IMR-90 (cell line): ENCODE results near the gene RIPK4. TPM values are rescaled to one million over a fixed set of nuclear protein-coding genes. Genes with fewer than 3 reads are reported as not detected.

Experiments used
- ATAC-seq: fragments of 200-7000 bp; cut with Tn5 transposase; 2 replicates; pipeline ENCODE4 v1.9.1; 2020; ENCODE audit warnings: low read depth, mild to moderate bottlenecking, moderate library complexity
- BruUV-seq: library from RNA; stranded (reverse); fragments of 400-500 nt; replicated peaks from 2 replicates; lab custom pipeline; 2021; lab: Mats Ljungman, UMichigan
- CTCF ChIA-PET: fragments of 300-600 bp; formaldehyde crosslinking; extraction: SDS; loops from one replicate; lab custom pipeline; 2021; ENCODE audit warnings: antibody characterized with exemption; lab: Yijun Ruan, JAX
- POLR2A ChIA-PET: fragments of 300-600 bp; sonication (Branson Sonifier 250); formaldehyde crosslinking; loops from one replicate; lab custom pipeline; 2022; ENCODE audit warnings: antibody characterized with exemption; ENCODE audit not compliant: unreplicated experiment; lab: Charles Lee
- DNase-seq: peaks from one replicate; pipeline ENCODE4 v3.0.0; 2013
- H2AFZ ChIP-seq: replicated peaks from 2 replicates; pipeline ENCODE3; 2013; ENCODE audit warnings: low read length, mild to moderate bottlenecking; ENCODE audit not compliant: poor library complexity
- H2AK5ac ChIP-seq: 2 replicates; pipeline ENCODE4 v1.6.1; 2013; ENCODE audit warnings: low read depth, low read length, inconsistent platforms
- H2AK9ac ChIP-seq: replicated peaks from 2 replicates; pipeline ENCODE3; 2013; ENCODE audit warnings: mild to moderate bottlenecking, low read depth, low read length, moderate library complexity; ENCODE audit not compliant: poor library complexity
- H2BK120ac ChIP-seq: 2 replicates; pipeline ENCODE4 v1.6.1; 2013; ENCODE audit warnings: low read depth, low read length, inconsistent platforms
- H2BK15ac ChIP-seq: 3 replicates; pipeline ENCODE4 v1.6.1; 2013; ENCODE audit warnings: low read depth, low read length, inconsistent platforms
- H2BK20ac ChIP-seq: 2 replicates; pipeline ENCODE4 v1.6.1; 2013; ENCODE audit warnings: low read depth, mild to moderate bottlenecking, inconsistent platforms, low read length, moderate library complexity
- H2BK5ac ChIP-seq: 2 replicates; pipeline ENCODE4 v1.6.1; 2013; ENCODE audit warnings: mild to moderate bottlenecking, low read depth, low read length, inconsistent platforms; ENCODE audit not compliant: poor library complexity, severe bottlenecking
- H3K14ac ChIP-seq: replicated peaks from 2 replicates; pipeline ENCODE4 v1.6.1; 2013; ENCODE audit warnings: low read depth, low read length, inconsistent platforms
- H3K18ac ChIP-seq: 2 replicates; pipeline ENCODE4 v1.6.1; 2013; ENCODE audit warnings: low read depth, low read length, control low read depth
- H3K23ac ChIP-seq: 2 replicates; pipeline ENCODE4 v1.6.1; 2013; ENCODE audit warnings: low read depth, low read length, inconsistent platforms
- H3K27ac ChIP-seq: 2 replicates; pipeline ENCODE4 v1.5.1; 2013; ENCODE audit warnings: mild to moderate bottlenecking, control low read depth, low read length; ENCODE audit not compliant: insufficient read depth
- H3K27me3 ChIP-seq: 2 replicates; pipeline ENCODE4 v1.6.1; 2013; ENCODE audit warnings: low read length; ENCODE audit not compliant: control insufficient read depth, insufficient read depth
- H3K36me3 ChIP-seq: 2 replicates; pipeline ENCODE4 v1.6.1; 2013; ENCODE audit warnings: low read length, mixed read lengths; ENCODE audit not compliant: control insufficient read depth, insufficient read depth
- H3K4ac ChIP-seq: 2 replicates; pipeline ENCODE4 v1.6.1; 2013; ENCODE audit warnings: low read depth, low read length, inconsistent platforms
- H3K4me1 ChIP-seq: 2 replicates; pipeline ENCODE4 v1.6.1; 2013; ENCODE audit warnings: low read length, mixed read lengths; ENCODE audit not compliant: control insufficient read depth, insufficient read depth
- H3K4me2 ChIP-seq: 2 replicates; pipeline ENCODE4 v1.6.1; 2013; ENCODE audit warnings: low read depth, mild to moderate bottlenecking, control low read depth, low read length, moderate library complexity
- H3K4me3 ChIP-seq: 2 replicates; pipeline ENCODE4 v1.5.1; 2013; ENCODE audit warnings: low read depth, mild to moderate bottlenecking, control low read depth, low read length, moderate library complexity; ENCODE audit not compliant: insufficient read depth
- H3K56ac ChIP-seq: 2 replicates; pipeline ENCODE4 v1.6.1; 2013; ENCODE audit warnings: low read length, inconsistent platforms; ENCODE audit not compliant: insufficient read depth; ENCODE audit errors: extremely low read depth
- H3K79me1 ChIP-seq, 2 experiments: 2 replicates each; pipeline ENCODE4 v1.6.1; 2013; ENCODE audit warnings: low read length in 2 of 2, inconsistent platforms in 1 of 2, low read depth in 1 of 2
- H3K9ac ChIP-seq: 2 replicates; pipeline ENCODE4 v1.6.1; 2013; ENCODE audit warnings: low read depth, low read length, control low read depth
- H3K9me1 ChIP-seq: 2 replicates; pipeline ENCODE4 v1.6.1; 2013; ENCODE audit warnings: low read length, inconsistent platforms; ENCODE audit not compliant: insufficient read depth
- H3K9me3 ChIP-seq: 2 replicates; pipeline ENCODE4 v1.6.1; 2013; ENCODE audit warnings: low read length; ENCODE audit not compliant: control insufficient read depth, insufficient read depth
- H4K20me1 ChIP-seq: 2 replicates; pipeline ENCODE4 v1.6.1; 2013; ENCODE audit warnings: low read length, inconsistent platforms; ENCODE audit not compliant: insufficient read depth
- H4K5ac ChIP-seq: 2 replicates; pipeline ENCODE4 v1.6.1; 2013; ENCODE audit warnings: mild to moderate bottlenecking, low read depth, low read length, control low read depth
- H4K8ac ChIP-seq, 2 experiments: 2 replicates each; pipeline ENCODE4 v1.6.1; 2013; ENCODE audit warnings: low read depth in 2 of 2, low read length in 2 of 2, control low read depth in 1 of 2, inconsistent platforms in 1 of 2
- H4K91ac ChIP-seq: 2 replicates; pipeline ENCODE4 v1.6.1; 2013; ENCODE audit warnings: low read depth, low read length, inconsistent platforms; ENCODE audit not compliant: insufficient read depth
- CEBPB ChIP-seq: IDR thresholded peaks from 2 replicates; pipeline ENCODE4 v1.6.1; 2012; ENCODE audit warnings: low read depth, low read length, improper control_type of control experiment
- CTCF ChIP-seq: conservative IDR thresholded peaks from 2 replicates; pipeline ENCODE4 v1.5.1; 2012; ENCODE audit warnings: mild to moderate bottlenecking, low read depth, low read length, improper control_type of control experiment
- MAFK ChIP-seq: IDR thresholded peaks from 2 replicates; pipeline ENCODE4 v1.6.1; 2012; ENCODE audit warnings: low read depth, low read length, improper control_type of control experiment
- MAZ ChIP-seq: IDR thresholded peaks from 2 replicates; pipeline ENCODE4 v1.6.1; 2012; ENCODE audit warnings: low read depth, mild to moderate bottlenecking, low read length, improper control_type of control experiment, moderate library complexity, borderline replicate concordance
- NFE2L2 ChIP-seq: fragments of 150-350 bp; IDR thresholded peaks from 2 replicates; pipeline ENCODE4 v1.6.1; 2016; ENCODE audit warnings: low read depth, mild to moderate bottlenecking, low read length
- RCOR1 ChIP-seq: IDR thresholded peaks from 2 replicates; pipeline ENCODE4 v1.6.1; 2012; ENCODE audit warnings: mild to moderate bottlenecking, low read length, improper control_type of control experiment; ENCODE audit not compliant: insufficient replicate concordance
- RFX5 ChIP-seq: IDR thresholded peaks from 2 replicates; pipeline ENCODE4 v1.8.0; 2012; ENCODE audit warnings: low read depth, mild to moderate bottlenecking, low read length, moderate library complexity
- WGBS, 2 experiments: methylation state at CpG; one replicate each; pipeline versions ENCODE4 v1.1.5 to v1.1.7; 2013; ENCODE audit warnings: missing lambda C conversion rate in 2 of 2; ENCODE audit not compliant: insufficient read length in 1 of 2; ENCODE audit errors: extremely low coverage in 2 of 2; 5-methylcytosine and 5-hydroxymethylcytosine counted together
- dilution Hi-C: fragments of 300-500 bp; cut with HindIII; formaldehyde crosslinking; loops from one replicate; pipeline ENCODE4 v1.14.3; 2018; ENCODE audit warnings: low sequenced_read_pairs; ENCODE audit not compliant: unreplicated experiment
- in situ Hi-C: fragments of 300-500 bp; cut with MboI; formaldehyde crosslinking; loops from 3 replicates; pipeline ENCODE4 v1.14.3; 2019; ENCODE audit warnings: low sequenced_read_pairs, inconsistent platforms, mixed read lengths
- intact Hi-C: fragments of 100-400 bp; cut with micrococcal nuclease; formaldehyde crosslinking; loops from 2 replicates; pipeline ENCODE4 v1.10.0; 2022
- polyA plus RNA-seq, 3 experiments: library from polyadenylated mRNA; depleted of rRNA; stranded (reverse); fragments of >200 nt; gene quantifications; 2 replicates each; pipeline ENCODE4 v1.2.3, GENCODE V29; 2012; ENCODE audit warnings: low replicate concordance in 1 of 3
- total RNA-seq: library from RNA; depleted of rRNA; stranded (reverse); fragments of >200 nt; gene quantifications from 2 replicates; pipeline ENCODE4 v1.2.3, GENCODE V29; 2012

RIPK4 gene
- total and polyA plus RNA-seq, 2 of the 4 experiments (the other 2 are of a cell fraction) = under 0.01 to 0.03 TPM

DNA sequence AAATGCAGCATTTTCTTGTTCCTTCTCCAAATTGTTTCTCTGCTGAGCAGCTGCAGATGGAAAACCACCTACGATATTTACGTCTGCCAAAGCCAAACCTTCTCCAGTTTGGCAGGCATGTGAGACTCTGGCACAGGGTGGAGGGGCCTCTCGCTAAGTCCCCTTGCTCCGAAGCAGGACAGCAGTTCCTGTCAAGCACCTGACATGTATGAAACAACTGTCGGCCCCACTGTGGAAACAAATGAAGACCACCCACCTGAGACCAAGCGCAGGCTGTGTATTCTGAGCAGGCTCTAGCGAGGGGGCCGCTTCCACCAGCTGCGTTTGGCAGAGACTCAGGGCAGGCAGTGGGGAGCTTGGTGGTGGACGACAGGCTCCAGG, 74.7 kb downstream of the RIPK4 start:
- no peak for DNase-seq
- no peak overlapping the region for H3K4me3 ChIP-seq
- H4K5ac ChIP-seq = no peak overlapping the region
- H2BK15ac ChIP-seq = no peak overlapping the region
- no peak overlapping the region for H3K18ac ChIP-seq
- H3K79me1 ChIP-seq = no peaks in the 10 kb centered on the region
- no peak overlapping the region for H3K56ac ChIP-seq
- intact Hi-C loops (no loop called here), in situ Hi-C loops (no loop called here), dilution Hi-C loops (no loop called here)
- H3K9me1 ChIP-seq = no peaks in the 10 kb centered on the region
- H2AK9ac ChIP-seq = no peak overlapping the region
- H3K23ac ChIP-seq = no peak overlapping the region
- H3K36me3 ChIP-seq = no peaks in the 10 kb centered on the region
- no peak overlapping the region for H4K8ac ChIP-seq
- TF ChIP-seq RFX5 = no peak
- TF ChIP-seq CEBPB = no peak
- TF ChIP-seq RCOR1 = no peak
- TF ChIP-seq MAZ = no peak
- TF ChIP-seq CTCF = no peak
- TF ChIP-seq NFE2L2 = no peak
- no peak for TF ChIP-seq MAFK
- no TSS peak for BruUV-seq
- H3K9ac ChIP-seq = no peak overlapping the region
- H2AK5ac ChIP-seq = no peak overlapping the region
- no peak overlapping the region for H3K27ac ChIP-seq
- no peak overlapping the region for H2BK20ac ChIP-seq
- no peak overlapping the region for H3K4ac ChIP-seq
- H3K14ac ChIP-seq = no peak overlapping the region
- no peak overlapping the region for H2BK5ac ChIP-seq
- H3K4me1 ChIP-seq = no peaks in the 10 kb centered on the region
- ATAC-seq = no peak
- POLR2A ChIA-PET = no interaction called here
- no peak overlapping the region for H3K4me2 ChIP-seq
- CTCF ChIA-PET = no interaction called here
- no peak overlapping the region for H4K91ac ChIP-seq
- 8% methylated on average over 2 of the region's 10 CpGs; no CpG with 5 or more reads in 1 of the 2 experiments for WGBS, 2 experiments
- no peaks in the 10 kb centered on the region for H4K20me1 ChIP-seq
- H2BK120ac ChIP-seq = no peak overlapping the region
- no peak overlapping the region for H2AFZ ChIP-seq
- no peaks in the 10 kb centered on the region for H3K9me3 ChIP-seq
- peaks cover 47% of the 10 kb centered on the region for H3K27me3 ChIP-seq
